Stimulated activated CD4-positive, alpha-beta T cell treated with anti-CD3 and anti-CD28 coated beads, Interleukin-2, amount 100 ng/mL, for 48 hours (primary cell): Measurements from ENCODE around the gene SLC35G4.
"Not testable (repeated sequence)": the region's sequence is repeated elsewhere in the genome, so short reads cannot be mapped to it uniquely, and the experiment has no call there.

Source experiments
- DNase-seq, 2 donors: peaks; one replicate each; pipeline ENCODE4 v3.0.0-alpha.2; 2020

SLC35G4 gene

GRCh38 chr18:11609488-11609887 is at the start of gene SLC35G4:
Gene SLC35G4 (plus strand): TSS chr18:11609596. CDS start chr18:11609596, 0 bp downstream.
- not testable (repeated sequence) for DNase-seq

- DNase-seq: no peak
Observed at GRCh38 chr18:11561293-11561692, 48.1 kb upstream of the SLC35G4 start.

- DNase-seq: no peak
Observed at GRCh38 chr18:11565716-11566115, 43.7 kb upstream of the SLC35G4 start.

GRCh38 chr18:11566236-11566965 is 43.0 kb upstream of the SLC35G4 start:
- no peak for DNase-seq

- DNase-seq: no peak
Observed at GRCh38 chr18:11567396-11567795, 42.0 kb upstream of the SLC35G4 start.

- no peak for DNase-seq
Observed at GRCh38 chr18:11570073-11570588, 39.3 kb upstream of the SLC35G4 start.

- DNase-seq: no peak
Observed at GRCh38 chr18:11570769-11571412, 38.5 kb upstream of the SLC35G4 start.

- no peak for DNase-seq
Observed at GRCh38 chr18:11572201-11572600, 37.2 kb upstream of the SLC35G4 start.

- no peak for DNase-seq
Observed at GRCh38 chr18:11574545-11574944, 34.9 kb upstream of the SLC35G4 start.

- DNase-seq: no peak
Observed at GRCh38 chr18:11577271-11578112, 31.9 kb upstream of the SLC35G4 start.

- no peak for DNase-seq
Observed at GRCh38 chr18:11578799-11579198, 30.6 kb upstream of the SLC35G4 start.

GRCh38 chr18:11579916-11580315 is 29.5 kb upstream of the SLC35G4 start:
- DNase-seq: no peak

GRCh38 chr18:11581286-11581685 is 28.1 kb upstream of the SLC35G4 start:
- no peak for DNase-seq

- no peak for DNase-seq
Observed at GRCh38 chr18:11585596-11585995, 23.8 kb upstream of the SLC35G4 start.

GRCh38 chr18:11586896-11587295 is 22.5 kb upstream of the SLC35G4 start:
- no peak for DNase-seq

- no peak for DNase-seq
Observed at GRCh38 chr18:11587432-11587831, 22.0 kb upstream of the SLC35G4 start.

- no peak for DNase-seq
Observed at GRCh38 chr18:11587846-11588245, 21.6 kb upstream of the SLC35G4 start.

GRCh38 chr18:11591957-11592356 is 17.4 kb upstream of the SLC35G4 start:
- DNase-seq: no peak

GRCh38 chr18:11600321-11600720 is 9.1 kb upstream of the SLC35G4 start:
- no peak for DNase-seq

GRCh38 chr18:11607906-11608305 is 1.5 kb upstream of the SLC35G4 start:
- DNase-seq: no peak

- DNase-seq: not testable (repeated sequence)
Observed at GRCh38 chr18:11608618-11609017, 778 bp upstream of the SLC35G4 start.

GRCh38 chr18:11613073-11613472 is 3.7 kb downstream of the SLC35G4 start:
- DNase-seq: not testable (repeated sequence)

GRCh38 chr18:11613611-11614010 is 4.2 kb downstream of the SLC35G4 start:
- not testable (repeated sequence) for DNase-seq
